B cell (primary cell): ENCODE measurements around the gene PROB1. TPM values are rescaled to one million over a fixed set of nuclear protein-coding genes. Genes with fewer than 3 reads are reported as not detected.

ENCODE experiments used
- ATAC-seq: fragments of 200-7000 bp; cut with Tn5 transposase; one replicate; pipeline ENCODE4 v1.10.0; 2021; ENCODE audit warnings: low read depth, mild to moderate bottlenecking, moderate number of reproducible peaks, moderate library complexity
- CTCF ChIA-PET: fragments of 350-600 bp; sonication (Branson Sonifier 250); formaldehyde crosslinking; loops from one replicate; lab custom pipeline; 2021; ENCODE audit warnings: antibody characterized with exemption, inconsistent platforms; lab: Charles Lee
- POLR2A ChIA-PET: fragments of 350-600 bp; sonication (Branson Sonifier 250); formaldehyde crosslinking; loops from one replicate; lab custom pipeline; 2021; ENCODE audit warnings: antibody characterized with exemption; lab: Charles Lee
- DNase-seq: peaks from one replicate; pipeline ENCODE4 v3.0.0; 2013
- H2AFZ ChIP-seq: 2 replicates; pipeline ENCODE4 v1.6.1; 2012; ENCODE audit warnings: mild to moderate bottlenecking, low read depth, low read length; ENCODE audit not compliant: insufficient read depth, poor library complexity, severe bottlenecking
- H3K27ac ChIP-seq, 2 donors: 1 replicate in 1 of 2; 2 replicates in 1 of 2; pipeline ENCODE4 v1.5.1; 2012 to 2013; ENCODE audit warnings: low read length in 2 of 2, mild to moderate bottlenecking in 2 of 2, moderate library complexity in 1 of 2
- H3K27me3 ChIP-seq, 4 experiments: fragments of 200-600 bp in 1 of 4; sonication (generic) in 1 of 4; replicated peaks in 1 of 4; 1 replicate in 2 of 4; 2 replicates in 2 of 4; pipeline versions ENCODE4 v1.6.1 to v1.7.0; 2013 to 2016; ENCODE audit warnings: low read length in 3 of 4, mild to moderate bottlenecking in 2 of 4, mixed read lengths in 1 of 4, moderate library complexity in 1 of 4; ENCODE audit not compliant: insufficient read depth in 4 of 4, control insufficient read depth in 3 of 4; ENCODE audit errors: control extremely low read depth in 1 of 4
- H3K36me3 ChIP-seq, 2 experiments: replicated peaks in 1 of 2; 1 replicate in 1 of 2; 2 replicates in 1 of 2; pipeline versions ENCODE4 v1.6.1 to v1.7.1; 2013; ENCODE audit warnings: low read length in 1 of 2; ENCODE audit not compliant: insufficient read depth in 2 of 2, control insufficient read depth in 1 of 2; ENCODE audit errors: control extremely low read depth in 1 of 2, extremely low read depth in 1 of 2
- H3K4me1 ChIP-seq, 2 donors: fragments of 200-600 bp in 1 of 2; sonication (generic) in 1 of 2; 1 replicate in 1 of 2; 2 replicates in 1 of 2; pipeline versions ENCODE4 v1.5.1 to v1.6.1; 2013 to 2017; ENCODE audit warnings: low read length in 2 of 2; ENCODE audit not compliant: control insufficient read depth in 2 of 2, insufficient read depth in 2 of 2
- H3K4me2 ChIP-seq: replicated peaks from 2 replicates; pipeline ENCODE3; 2012; ENCODE audit warnings: mild to moderate bottlenecking, low read depth, low read length; ENCODE audit not compliant: poor library complexity, severe bottlenecking
- H3K4me3 ChIP-seq, 5 experiments: fragments of 200-600 bp in 1 of 5; sonication (generic) in 1 of 5; 1 replicate in 3 of 5; 2 replicates in 2 of 5; pipeline versions ENCODE4 v1.5.1 to v1.7.0; 2011 to 2016; ENCODE audit warnings: low read length in 4 of 5, mild to moderate bottlenecking in 4 of 5, low read depth in 2 of 5, control low read depth in 1 of 5, moderate library complexity in 1 of 5; ENCODE audit not compliant: insufficient read depth in 1 of 5; ENCODE audit errors: control extremely low read depth in 1 of 5, extremely low read depth in 1 of 5
- H3K79me2 ChIP-seq: fragments of 200-600 bp; sonication (generic); one replicate; pipeline ENCODE4 v1.6.0; 2016; ENCODE audit warnings: low read length; ENCODE audit not compliant: control insufficient read depth, insufficient read depth
- H3K9ac ChIP-seq: fragments of 200-600 bp; sonication (generic); 2 replicates; pipeline ENCODE4 v1.6.1; 2017; ENCODE audit warnings: mild to moderate bottlenecking, low read length, moderate library complexity
- H3K9me3 ChIP-seq, 3 donors: one replicate each; pipeline versions ENCODE4 v1.6.1 to v1.7.1; 2013; ENCODE audit warnings: low read length in 2 of 3; ENCODE audit not compliant: control insufficient read depth in 2 of 3, insufficient read depth in 1 of 3; ENCODE audit errors: control extremely low read depth in 1 of 3
- H4K20me1 ChIP-seq: 2 replicates; pipeline ENCODE4 v1.6.0; 2012; ENCODE audit warnings: mild to moderate bottlenecking, low read length; ENCODE audit not compliant: insufficient read depth, control insufficient read depth, poor library complexity, severe bottlenecking
- H3K27ac Mint-ChIP-seq: one replicate; pipeline ENCODE4 v1.8.0; 2021; ENCODE audit warnings: mixed read lengths
- H3K27me3 Mint-ChIP-seq: one replicate; pipeline ENCODE4 v1.8.0; 2021; ENCODE audit warnings: mixed read lengths
- H3K4me1 Mint-ChIP-seq: one replicate; pipeline ENCODE4 v1.8.0; 2021; ENCODE audit warnings: mixed read lengths
- H3K4me3 Mint-ChIP-seq: one replicate; pipeline ENCODE4 v1.8.0; 2021; ENCODE audit warnings: mixed read lengths
- H3K9me3 Mint-ChIP-seq: one replicate; pipeline ENCODE4 v1.8.0; 2022; ENCODE audit warnings: mixed read lengths; ENCODE audit not compliant: insufficient read depth
- EZH2 ChIP-seq: IDR thresholded peaks from 2 replicates; pipeline ENCODE4 v1.6.1; 2012; ENCODE audit warnings: borderline replicate concordance, low read depth, mild to moderate bottlenecking, moderate library complexity, low read length; ENCODE audit not compliant: insufficient read depth, poor library complexity, severe bottlenecking
- WGBS: methylation state at CpG from one replicate; pipeline ENCODE4 v1.1.5; 2013; ENCODE audit warnings: missing lambda C conversion rate; ENCODE audit not compliant: insufficient coverage; 5-methylcytosine and 5-hydroxymethylcytosine counted together
- intact Hi-C: fragments of 100-400 bp; cut with micrococcal nuclease; formaldehyde crosslinking; loops from one replicate; pipeline ENCODE4 v1.10.0; 2022
- polyA plus RNA-seq: library from polyadenylated mRNA; depleted of rRNA; stranded (reverse); fragments of >200 nt; gene quantifications from 2 replicates; pipeline ENCODE4 v1.2.3, GENCODE V29; 2012
- total RNA-seq, 2 donors: library from RNA; stranded (reverse); fragments of 120-200 nt in 1 of 2; gene quantifications; 1 replicate in 1 of 2; 2 replicates in 1 of 2; pipeline versions ENCODE4 v1.2.3 to v1.2.4, GENCODE V29; 2013 to 2022
- TF ChIP-seq, protein P1 (sequence below): fragments of 200-600 bp; IDR thresholded peaks from one replicate; pipeline ENCODE4 v1.8.0; 2022; ENCODE audit warnings: antibody characterized with exemption, mild to moderate bottlenecking

Gene PROB1
- total and polyA plus RNA-seq, 2 donors (not counting 1 experiment from before 2014, with no cell fraction given): 1.2 to 3.7 TPM

DNA sequence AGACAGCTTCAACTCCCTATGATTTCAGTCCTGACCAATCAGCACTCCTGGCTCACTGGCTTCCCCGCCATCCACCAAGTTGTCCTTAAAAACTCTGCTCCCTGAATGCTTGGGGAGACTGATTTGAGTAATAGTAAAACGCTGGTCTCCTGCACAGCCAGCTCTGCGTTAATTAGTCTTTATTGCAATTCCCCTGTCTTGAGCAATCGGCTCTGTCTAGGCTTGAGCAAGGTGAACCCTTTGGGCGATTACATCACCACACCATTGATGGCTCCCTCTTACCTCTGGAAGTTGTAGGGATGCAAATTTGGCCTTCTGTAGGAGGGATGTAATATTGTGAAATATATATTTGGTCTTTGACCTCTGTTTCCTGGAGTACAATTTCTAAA is 8.9 kb downstream of the PROB1 start:
- CTCF ChIA-PET: interaction anchor here (1.0 to 5.3 kb wide), 4 partner anchors 40 to 135 kb away, joined by 3 to 39 read pairs (median 4); partner anchors contain the start of gene PAIP2

More for the DNA sequence above, 8.9 kb downstream of the PROB1 start:
- intact Hi-C loops: no loop called here
- 100% methylated on average over 1 of the region's 5 CpGs for WGBS
- H4K20me1 ChIP-seq: no peaks in the 10 kb centered on the region
- Mint-ChIP-seq H3K27me3 (no peaks in the 10 kb centered on the region), H3K9me3 (no peaks in the 10 kb centered on the region), H3K4me3 (peak overlapping the region; percentile 34), H3K4me1 (peaks cover 85% of the 10 kb centered on the region), H3K27ac (peak overlapping the region; percentile 99)
- TF ChIP-seq EZH2: no peak
- TF ChIP-seq, protein P1, sequence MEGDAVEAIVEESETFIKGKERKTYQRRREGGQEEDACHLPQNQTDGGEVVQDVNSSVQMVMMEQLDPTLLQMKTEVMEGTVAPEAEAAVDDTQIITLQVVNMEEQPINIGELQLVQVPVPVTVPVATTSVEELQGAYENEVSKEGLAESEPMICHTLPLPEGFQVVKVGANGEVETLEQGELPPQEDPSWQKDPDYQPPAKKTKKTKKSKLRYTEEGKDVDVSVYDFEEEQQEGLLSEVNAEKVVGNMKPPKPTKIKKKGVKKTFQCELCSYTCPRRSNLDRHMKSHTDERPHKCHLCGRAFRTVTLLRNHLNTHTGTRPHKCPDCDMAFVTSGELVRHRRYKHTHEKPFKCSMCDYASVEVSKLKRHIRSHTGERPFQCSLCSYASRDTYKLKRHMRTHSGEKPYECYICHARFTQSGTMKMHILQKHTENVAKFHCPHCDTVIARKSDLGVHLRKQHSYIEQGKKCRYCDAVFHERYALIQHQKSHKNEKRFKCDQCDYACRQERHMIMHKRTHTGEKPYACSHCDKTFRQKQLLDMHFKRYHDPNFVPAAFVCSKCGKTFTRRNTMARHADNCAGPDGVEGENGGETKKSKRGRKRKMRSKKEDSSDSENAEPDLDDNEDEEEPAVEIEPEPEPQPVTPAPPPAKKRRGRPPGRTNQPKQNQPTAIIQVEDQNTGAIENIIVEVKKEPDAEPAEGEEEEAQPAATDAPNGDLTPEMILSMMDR: no peak
- no peaks in the 10 kb centered on the region for H3K27me3 ChIP-seq
- no peak overlapping the region for H2AFZ ChIP-seq
- no peak overlapping the region for H3K9ac ChIP-seq
- DNase-seq (no peak), ATAC-seq (no peak)
- H3K36me3 ChIP-seq: no peaks in the 10 kb centered on the region
- POLR2A ChIA-PET: interaction anchor here (0.5 to 2.5 kb wide), 2 partner anchors 44 to 139 kb away, joined by 3 to 5 read pairs; partner anchors contain the start of gene PAIP2
- H3K4me3 ChIP-seq: no peak overlapping the region
- H3K9me3 ChIP-seq: peaks cover 0 to 4% (median 0%) of the 10 kb centered on the region in 3 donors
- peaks cover 65 to 87% of the 10 kb centered on the region in 2 donors for H3K4me1 ChIP-seq
- H3K79me2 ChIP-seq: peaks cover 31% of the 10 kb centered on the region
- H3K4me2 ChIP-seq: no peak overlapping the region
- H3K27ac ChIP-seq: peak overlapping the region in 1 of 2 donors; percentile 76
